IPS-18c (cell line): ENCODE measurements around the gene DIS3L2.
"Not testable (repeated sequence)": the region's sequence is repeated elsewhere in the genome, so short reads cannot be mapped to it uniquely, and the experiment has no call there.

Experiments used
- H3K4me3 ChIP-seq: 2 replicates; pipeline ENCODE4 v1.7.0; 2013; ENCODE audit warnings: low read depth, mild to moderate bottlenecking, low read length, moderate library complexity; ENCODE audit not compliant: insufficient read depth
- H3K9me3 ChIP-seq: one replicate; pipeline ENCODE4 v1.6.1; 2013; ENCODE audit warnings: mild to moderate bottlenecking, low read length, moderate library complexity; ENCODE audit not compliant: control insufficient read depth, insufficient read depth

DIS3L2 gene

GRCh38 chr2:231939022-231939421 lies 22.5 kb upstream of the DIS3L2 start:
- H3K9me3 ChIP-seq: no peaks in the 10 kb centered on the region
- no peak overlapping the region for H3K4me3 ChIP-seq

GRCh38 chr2:231940795-231941194 lies 20.7 kb upstream of the DIS3L2 start:
- Histone ChIP-seq H3K4me3 (no peak overlapping the region), H3K9me3 (no peaks in the 10 kb centered on the region)

DNA sequence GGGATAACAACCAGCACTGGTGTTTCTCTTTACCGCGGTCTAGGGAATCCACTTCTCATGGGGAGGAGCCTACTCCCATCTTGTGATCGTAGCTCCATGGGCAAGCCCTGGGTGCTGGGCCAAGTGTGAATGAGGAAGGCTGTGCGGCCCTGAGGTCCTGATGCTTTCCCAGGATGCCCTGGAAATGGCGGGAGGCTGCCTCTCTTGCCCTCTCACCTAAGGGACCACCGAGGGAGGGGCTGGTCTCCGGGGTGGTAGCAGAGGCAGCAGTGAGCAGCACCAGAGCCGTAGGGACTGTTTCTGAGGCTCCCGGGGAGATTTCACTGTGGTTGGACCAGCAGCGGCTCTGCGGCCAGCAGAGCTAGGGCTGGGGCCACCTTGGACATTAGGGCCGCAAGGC lies 19.8 kb upstream of the DIS3L2 start:
- no peaks in the 10 kb centered on the region for H3K9me3 ChIP-seq
- no peak overlapping the region for H3K4me3 ChIP-seq

DNA sequence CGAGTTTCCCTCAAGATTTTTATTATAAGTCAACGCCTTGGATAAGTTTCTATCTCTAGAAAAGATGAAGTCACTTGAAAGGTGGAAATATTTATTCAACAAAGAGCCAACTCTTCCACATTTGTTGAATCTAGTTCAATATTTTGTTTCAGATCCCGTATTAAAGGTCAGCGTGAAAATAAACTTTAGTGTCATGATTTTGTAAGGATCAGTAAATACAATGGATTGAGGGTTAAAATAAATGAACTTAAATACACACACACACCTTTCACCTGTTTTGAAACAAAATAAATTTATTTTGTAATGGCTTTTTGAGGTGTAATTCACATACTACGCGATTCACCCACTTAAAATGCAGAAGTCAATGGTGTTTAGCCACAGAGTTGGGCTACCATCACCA lies 19.3 kb upstream of the DIS3L2 start:
- Histone ChIP-seq H3K9me3 (no peaks in the 10 kb centered on the region), H3K4me3 (no peak overlapping the region)

GRCh38 chr2:231946241-231946814 lies 15.2 kb upstream of the DIS3L2 start:
- Histone ChIP-seq H3K9me3 (no peaks in the 10 kb centered on the region), H3K4me3 (no peak overlapping the region)

GRCh38 chr2:231947112-231947511 lies 14.4 kb upstream of the DIS3L2 start:
- not testable (repeated sequence) for H3K4me3 ChIP-seq, H3K9me3 ChIP-seq

DNA sequence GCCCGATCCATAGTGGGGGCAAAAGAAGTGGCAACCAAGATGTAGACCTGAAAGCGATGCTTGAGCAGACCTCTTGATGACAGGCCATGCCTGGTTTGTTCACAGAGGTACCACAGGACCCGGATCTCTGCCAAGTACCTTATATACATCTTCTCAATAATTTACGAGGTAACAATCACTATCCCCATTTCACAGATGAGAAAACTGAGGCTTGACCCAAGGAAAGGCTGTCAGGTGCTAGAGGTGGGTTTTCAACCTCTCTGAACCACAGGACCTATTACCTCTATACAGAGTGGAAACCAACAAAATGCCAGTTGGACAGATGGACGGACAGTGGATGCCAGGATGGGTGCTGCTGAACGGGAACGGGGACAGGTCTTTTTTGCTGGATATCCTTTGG lies 13.8 kb upstream of the DIS3L2 start:
- H3K9me3 ChIP-seq: no peaks in the 10 kb centered on the region
- H3K4me3 ChIP-seq: no peak overlapping the region

DNA sequence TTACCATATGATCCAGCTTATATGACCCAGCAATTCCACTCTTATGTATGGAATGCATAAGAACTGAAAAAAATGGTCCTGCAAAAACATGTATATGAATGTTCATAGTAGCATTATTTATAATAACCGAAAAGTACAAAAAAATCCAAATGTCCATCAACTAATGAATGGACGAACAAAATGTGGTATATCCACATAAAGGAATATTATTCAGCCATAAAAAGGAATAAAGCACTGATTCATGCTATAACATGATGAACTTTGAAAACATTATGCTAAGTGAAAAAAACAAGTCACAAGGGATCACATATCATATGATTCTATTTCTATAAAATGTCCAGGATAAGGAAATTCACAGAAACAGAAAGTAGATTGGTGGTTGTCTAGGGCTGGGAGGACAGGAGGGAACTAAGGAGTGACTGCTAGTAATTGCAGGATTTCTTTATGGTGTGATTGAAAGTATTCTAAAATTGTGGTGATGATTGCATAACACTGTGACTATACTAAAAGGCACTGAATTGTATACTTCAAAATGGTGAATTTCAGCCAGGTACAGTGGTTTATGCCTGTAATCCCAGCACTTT lies 10.0 kb upstream of the DIS3L2 start:
- Histone ChIP-seq H3K9me3 (no peaks in the 10 kb centered on the region), H3K4me3 (no peak overlapping the region)

DNA sequence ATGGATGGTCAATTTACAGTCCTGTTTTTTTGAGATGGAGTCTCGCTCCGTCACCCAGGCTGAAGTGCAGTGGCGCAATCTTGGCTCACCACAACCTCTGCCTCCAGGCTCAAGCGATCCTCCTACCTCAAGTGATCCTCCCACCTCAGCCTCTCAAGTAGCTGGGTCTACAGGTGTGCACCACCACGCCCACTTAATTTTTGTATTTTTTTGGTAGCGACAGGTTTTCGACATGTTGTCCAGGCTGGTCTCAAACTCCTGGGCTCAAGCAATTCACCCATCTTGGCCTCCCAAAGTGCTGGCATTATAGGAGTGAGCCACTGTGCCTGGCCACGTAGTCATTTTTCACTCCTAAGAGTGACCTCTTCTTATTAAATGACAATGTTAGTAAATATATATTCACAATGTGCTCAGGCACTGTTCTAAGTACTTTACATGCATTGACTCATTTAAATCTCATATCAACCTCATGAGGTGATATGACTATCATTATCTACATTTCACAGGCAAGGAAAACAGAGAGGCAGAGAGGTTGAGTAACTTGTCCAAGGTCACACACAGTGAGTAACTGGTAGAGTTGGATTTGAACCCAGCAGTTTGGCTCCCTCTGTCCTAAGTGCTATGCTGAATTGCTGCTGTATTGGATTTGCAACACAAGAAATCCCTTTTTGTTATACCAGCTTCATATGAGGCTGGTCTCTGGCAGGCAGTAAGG lies 5.6 kb upstream of the DIS3L2 start:
- Histone ChIP-seq H3K9me3 (no peaks in the 10 kb centered on the region), H3K4me3 (no peak overlapping the region)

GRCh38 chr2:231957913-231958763 lies 3.4 kb upstream of the DIS3L2 start:
- H3K9me3 ChIP-seq: peaks cover 3% of the 10 kb centered on the region
- H3K4me3 ChIP-seq: no peak overlapping the region

DNA sequence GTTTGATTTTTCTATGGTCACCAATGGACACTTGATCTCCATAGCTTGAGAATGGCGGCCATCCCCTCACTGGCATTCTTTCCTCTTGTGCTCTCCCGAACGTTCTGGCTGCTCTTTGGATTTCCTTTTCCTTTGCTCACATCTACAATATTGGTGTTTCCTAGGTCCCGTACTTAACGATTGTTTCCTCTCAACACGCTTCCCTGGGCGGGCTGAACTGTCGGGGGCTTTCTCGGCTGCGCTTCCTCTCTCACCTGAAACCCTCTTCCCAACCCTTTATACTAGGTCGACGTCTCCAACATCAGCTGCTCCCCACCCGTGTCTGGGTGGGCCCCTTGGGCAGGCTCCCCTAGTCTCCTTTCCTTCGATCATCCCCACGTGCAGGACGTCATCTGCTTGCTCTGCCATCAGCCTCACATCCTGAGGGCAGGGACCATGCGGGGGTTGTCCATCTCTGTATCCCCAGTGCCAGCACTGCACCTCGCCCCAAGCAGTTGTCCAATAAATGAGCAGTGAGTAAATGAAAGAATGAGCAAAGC lies 634 bp upstream of the DIS3L2 start:
- Histone ChIP-seq H3K4me3 (peak overlapping the region; percentile 97), H3K9me3 (peaks cover 3% of the 10 kb centered on the region)

- no peak overlapping the region for H3K4me3 ChIP-seq
- H3K9me3 ChIP-seq: peaks cover 3% of the 10 kb centered on the region
Measured at GRCh38 chr2:231965102-231965501, 3.6 kb downstream of the DIS3L2 start.

- no peak overlapping the region for H3K4me3 ChIP-seq
- H3K9me3 ChIP-seq: peaks cover 2% of the 10 kb centered on the region
Measured at GRCh38 chr2:231966886-231967285, 5.4 kb downstream of the DIS3L2 start.

- Histone ChIP-seq H3K4me3 (no peak overlapping the region), H3K9me3 (no peaks in the 10 kb centered on the region)
Measured at GRCh38 chr2:231968820-231969219, 7.3 kb downstream of the DIS3L2 start.

DNA sequence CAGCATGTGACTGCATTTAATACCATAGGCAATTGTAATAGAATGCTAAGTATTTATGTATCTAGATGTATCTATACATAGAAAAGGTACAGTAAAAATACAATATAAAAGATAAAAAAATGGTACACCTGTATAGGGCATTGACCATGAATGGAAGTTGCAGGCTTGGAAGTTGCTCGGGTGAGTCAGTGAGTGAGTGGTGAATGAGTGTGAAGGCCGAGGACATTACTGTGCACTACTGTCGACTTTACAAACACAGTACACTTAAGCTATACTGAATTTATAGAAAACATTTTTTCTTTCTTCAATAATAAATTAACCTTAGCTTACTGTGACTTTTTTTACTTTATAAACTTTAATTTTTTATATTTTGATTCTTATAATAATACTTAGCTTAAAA lies 8.9 kb downstream of the DIS3L2 start:
- Histone ChIP-seq H3K9me3 (no peaks in the 10 kb centered on the region), H3K4me3 (no peak overlapping the region)

- no peak overlapping the region for H3K4me3 ChIP-seq
- H3K9me3 ChIP-seq: no peaks in the 10 kb centered on the region
Measured at GRCh38 chr2:231975001-231975400, 13.5 kb downstream of the DIS3L2 start.

- H3K4me3 ChIP-seq: no peak overlapping the region
- no peaks in the 10 kb centered on the region for H3K9me3 ChIP-seq
Measured at GRCh38 chr2:231977430-231977829, 15.9 kb downstream of the DIS3L2 start.

DNA sequence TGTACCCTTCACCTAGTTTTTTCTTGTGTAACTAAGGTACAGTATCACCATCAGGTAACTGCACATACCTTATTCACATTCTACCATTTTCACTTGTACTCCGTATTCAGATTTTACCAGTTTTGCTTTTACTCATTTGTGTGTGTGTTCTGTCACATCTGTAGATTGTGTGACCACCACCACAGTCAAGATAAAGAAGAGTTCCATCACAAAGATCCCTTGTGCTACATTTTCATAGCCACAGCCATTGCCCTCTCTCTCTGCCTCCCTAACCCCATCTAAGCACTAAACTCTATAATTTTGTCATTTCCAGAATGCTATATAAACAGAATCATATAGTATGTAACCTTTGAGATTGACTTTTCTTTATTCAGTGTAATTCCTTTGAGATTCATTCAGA lies 23.5 kb downstream of the DIS3L2 start:
- Histone ChIP-seq H3K4me3 (no peak overlapping the region), H3K9me3 (no peaks in the 10 kb centered on the region)
